Stimulated activated CD4-positive, alpha-beta T cell treated with anti-CD3 and anti-CD28 coated beads, Interleukin-1b, Interleukin-23, amount 100 ng/mL, for 1 hour (primary cell): ENCODE measurements around the gene BCAR3.

ENCODE experiments used
- DNase-seq, 2 donors: peaks; one replicate each; pipeline ENCODE4 v3.0.0-alpha.2; 2020; ENCODE audit warnings: low read depth in 2 of 2

The BCAR3 gene

GRCh38 chr1:93638981-93639380, 42.7 kb downstream of the BCAR3 start:
- no peak for DNase-seq

GRCh38 chr1:93638307-93638847, 43.3 kb downstream of the BCAR3 start:
- DNase-seq = no peak

- no peak for DNase-seq
Observed at GRCh38 chr1:93636712-93637111, 44.9 kb downstream of the BCAR3 start.

DNA sequence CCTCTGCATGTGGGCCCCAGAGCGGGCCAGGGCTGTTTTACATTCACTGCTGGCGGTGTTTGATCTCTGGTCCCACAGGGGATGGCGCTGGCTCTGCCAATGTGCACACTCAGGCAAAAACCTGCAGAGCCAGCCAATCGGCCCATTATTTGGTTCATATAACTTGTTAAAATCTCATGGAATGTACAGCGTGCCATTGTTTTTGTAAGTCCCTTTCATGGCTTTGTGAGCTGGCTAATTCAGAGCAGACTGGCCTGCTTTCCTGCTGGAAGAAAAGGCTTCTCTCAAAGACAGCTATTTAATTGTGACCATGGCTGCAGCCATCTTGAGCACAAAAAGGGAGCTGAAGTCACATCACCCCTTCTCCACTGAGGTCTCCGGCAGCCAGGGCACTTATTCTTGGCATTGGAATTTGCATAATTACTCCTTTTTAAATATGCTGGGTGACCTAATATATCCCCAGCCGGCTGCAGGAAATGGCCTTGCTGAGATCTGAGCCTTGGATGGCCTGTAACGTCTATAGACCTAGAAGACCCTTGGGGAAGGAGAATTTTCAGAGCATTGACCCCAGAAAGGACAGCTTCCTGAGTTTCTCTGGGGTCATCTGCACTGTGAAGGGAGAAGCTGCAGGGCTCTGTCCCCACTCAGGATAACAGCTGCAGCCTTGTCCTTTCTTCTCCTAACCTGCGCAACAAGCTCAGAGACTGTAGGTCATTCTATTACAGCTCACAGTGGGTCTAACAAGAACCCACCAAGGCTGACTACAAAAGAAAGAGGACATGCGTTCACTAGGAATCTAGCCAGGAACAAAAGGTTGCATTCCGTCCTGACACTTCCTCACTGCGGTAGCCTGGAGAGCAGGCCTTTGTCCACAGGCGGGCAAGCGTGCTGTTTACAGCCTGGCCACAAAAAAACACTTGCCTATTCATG, 45.8 kb downstream of the BCAR3 start:
- no peak for DNase-seq

DNA sequence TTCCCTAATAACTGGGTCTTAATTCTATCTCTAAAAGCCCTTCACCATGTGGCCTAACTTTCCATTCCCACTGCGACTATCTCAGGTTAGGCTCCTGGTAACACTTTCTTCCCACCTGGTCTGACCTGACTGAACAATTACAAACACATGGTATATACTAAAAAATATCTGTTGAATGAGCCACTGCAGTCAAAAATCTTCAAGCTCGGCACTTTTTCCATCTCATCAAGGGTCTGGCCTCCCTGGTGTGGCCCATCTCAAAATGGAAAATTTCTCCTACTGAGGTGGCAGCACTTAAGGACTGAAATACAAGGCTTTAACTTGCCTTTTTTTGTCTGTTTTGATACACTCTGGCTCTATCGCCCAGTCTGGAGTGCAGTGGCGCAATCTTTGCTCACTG, 48.3 kb downstream of the BCAR3 start:
- DNase-seq = no peak

DNA sequence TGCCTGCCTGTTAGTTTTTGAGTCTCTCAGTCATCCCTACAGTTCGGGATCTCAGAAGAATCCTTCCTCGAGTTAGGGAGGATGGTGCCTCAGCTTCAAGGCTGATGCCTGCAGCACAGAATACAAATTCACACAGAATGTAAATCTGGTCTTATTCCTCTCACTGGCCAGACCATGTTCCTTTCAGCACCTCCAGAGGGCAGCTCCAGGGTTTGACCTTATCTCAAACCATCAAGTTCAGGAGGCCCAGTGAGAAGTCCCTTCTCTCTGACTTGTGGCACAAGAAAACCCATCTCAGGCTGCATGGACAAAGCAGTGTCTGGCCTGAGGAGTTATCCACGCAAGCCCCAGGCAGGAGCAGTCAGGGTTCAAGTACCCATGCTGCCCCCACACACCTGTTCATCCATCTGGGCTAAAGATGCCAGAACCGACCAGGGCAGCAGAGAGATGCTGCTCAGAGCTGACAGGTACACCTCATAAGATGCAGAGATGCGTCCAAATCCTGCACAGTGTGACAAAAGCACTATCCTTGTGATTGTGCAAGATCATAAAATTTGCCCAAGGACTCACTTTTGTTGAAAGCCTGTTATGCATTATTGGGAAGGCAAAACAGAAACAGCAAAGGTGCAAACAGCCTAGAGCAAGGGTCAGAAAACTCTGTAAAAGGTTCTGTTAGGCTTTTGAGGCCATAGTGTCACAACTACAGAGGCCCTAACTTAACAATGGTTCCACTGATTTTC, 49.8 kb downstream of the BCAR3 start:
- DNase-seq = no peak

DNA sequence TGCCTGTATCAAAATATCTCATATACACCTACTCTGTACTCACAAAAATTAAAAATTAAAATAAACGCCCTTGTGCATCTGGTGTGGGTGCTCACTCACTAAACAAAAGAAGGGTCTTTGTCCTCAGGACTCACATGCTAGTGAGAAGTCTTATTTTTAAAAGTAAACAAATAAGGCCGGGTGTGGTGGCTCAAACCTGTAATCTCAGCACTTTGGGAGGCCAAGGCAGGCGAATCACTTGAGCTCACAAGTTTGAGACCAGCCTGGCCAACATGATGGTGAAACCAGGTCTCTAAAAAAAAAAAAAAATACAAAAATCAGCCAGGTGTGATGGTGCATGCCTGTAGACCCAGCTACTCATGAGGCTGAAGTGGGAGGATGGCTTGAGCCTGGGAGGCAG, 51.5 kb downstream of the BCAR3 start:
- DNase-seq = no peak

- DNase-seq = no peak
Observed at GRCh38 chr1:93629101-93630059, 52.3 kb downstream of the BCAR3 start.

DNA sequence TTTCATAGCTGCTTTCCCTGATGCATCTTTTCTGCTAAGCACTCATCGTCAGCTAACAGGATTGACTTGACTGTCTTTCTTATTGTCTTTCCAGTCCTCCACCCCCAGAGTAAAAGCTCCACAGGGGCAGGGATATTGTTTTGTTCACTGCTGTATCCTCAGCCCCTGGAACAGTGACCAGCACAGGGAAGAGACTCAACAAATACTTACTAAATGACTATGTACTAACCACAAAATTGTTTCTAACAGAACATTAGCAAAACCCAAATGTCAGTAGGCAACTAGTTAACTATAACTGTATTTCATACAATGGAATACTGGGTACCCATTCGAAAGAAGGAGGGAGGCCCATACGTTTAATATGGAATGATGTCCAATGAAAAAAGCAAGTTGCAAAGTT, 53.0 kb downstream of the BCAR3 start:
- DNase-seq = no peak

DNA sequence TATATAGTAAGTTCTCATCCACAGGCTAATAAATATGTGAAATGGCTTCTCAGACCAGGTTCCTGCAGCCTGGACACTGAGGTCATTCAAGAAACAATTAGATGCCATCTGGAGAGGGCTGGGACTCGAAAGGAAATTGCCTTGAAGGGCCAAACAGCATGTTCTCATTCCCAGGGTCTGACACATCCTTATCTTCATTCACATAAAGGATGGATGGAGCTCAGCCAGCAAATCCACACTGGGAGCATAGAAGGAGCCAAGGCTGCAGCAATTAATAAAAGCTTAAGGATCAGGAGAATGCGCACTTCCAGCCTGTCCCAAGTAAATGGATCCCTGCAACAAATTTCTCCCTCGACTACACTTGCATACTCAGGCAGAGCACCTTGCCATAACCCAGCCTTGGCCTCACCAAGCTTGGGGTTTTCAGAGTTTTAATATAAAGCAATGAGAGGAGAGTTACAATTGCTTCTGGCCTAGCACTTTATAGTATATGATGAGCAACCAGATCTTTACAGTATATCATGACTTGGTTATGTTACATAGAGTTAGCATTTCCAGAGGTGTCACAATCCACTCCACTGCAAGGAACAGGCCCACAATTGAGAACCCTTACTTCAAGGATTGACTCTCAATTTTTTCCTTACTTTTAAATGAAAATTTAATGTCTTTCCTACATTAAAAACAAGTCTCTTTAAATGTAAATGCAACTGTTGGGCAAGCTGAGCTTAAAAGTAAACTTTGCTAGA, 55.9 kb downstream of the BCAR3 start:
- no peak for DNase-seq

DNA sequence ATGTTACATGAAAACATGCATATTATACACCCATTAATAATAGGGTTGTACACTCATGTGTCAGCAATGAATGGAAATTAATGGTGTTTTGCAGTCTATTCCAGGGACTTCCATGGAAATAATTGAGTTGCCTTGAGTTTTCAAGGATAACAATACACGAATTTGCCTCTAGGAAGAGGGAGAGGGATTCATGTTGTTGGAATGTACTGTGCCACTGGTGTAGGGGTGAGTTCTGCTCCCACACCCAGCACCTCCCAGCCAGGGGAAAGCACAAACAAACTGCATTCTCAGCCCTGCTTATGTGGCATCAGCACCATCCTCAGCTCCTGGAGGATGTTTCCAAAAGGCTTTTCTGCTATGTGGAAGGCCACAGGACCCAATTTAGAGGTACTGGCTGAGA, 57.8 kb downstream of the BCAR3 start:
- DNase-seq = no peak

DNA sequence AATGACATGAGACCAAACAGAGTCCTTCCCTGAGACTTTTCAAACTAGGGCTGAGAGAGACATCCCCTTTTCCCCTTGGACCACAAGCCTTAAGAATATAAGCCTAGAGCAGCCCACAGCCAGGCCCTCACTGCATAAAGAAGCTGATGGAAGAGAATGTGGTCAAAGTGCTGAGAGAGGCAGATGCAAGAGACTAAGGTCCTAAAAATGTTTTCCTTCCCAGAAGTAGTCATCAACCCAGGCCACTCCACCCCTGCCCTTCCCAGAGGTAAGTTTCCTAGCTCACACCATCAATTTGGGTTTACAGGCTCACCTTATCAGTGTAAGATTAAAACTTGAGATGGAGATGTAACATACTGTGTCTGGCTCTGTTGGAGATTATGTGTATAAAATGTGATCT, 58.2 kb downstream of the BCAR3 start:
- DNase-seq = no peak

GRCh38 chr1:93621246-93621645, 60.4 kb downstream of the BCAR3 start:
- no peak for DNase-seq

DNA sequence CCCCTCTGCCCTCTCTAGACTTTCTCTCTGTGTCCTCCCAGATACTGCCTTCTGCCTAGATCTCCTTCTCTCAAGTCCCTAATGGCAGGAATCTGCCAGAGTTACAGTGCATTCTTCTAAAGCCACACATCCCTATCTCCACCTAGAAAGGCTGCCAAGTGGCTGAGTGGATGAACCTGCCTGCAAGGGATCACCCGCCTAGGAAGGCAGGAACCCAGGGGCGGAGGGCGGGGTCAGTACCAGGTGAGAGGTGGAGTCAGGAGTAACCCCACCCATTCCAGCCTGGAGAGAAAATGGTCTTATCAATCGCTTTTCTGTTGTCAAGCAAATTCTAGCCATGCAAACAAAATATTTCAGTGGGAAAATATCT, 60.8 kb downstream of the BCAR3 start:
- DNase-seq = no peak

GRCh38 chr1:93620172-93620840, 61.3 kb downstream of the BCAR3 start:
- DNase-seq = no peak

- no peak for DNase-seq
Observed at GRCh38 chr1:93619507-93620171, 62.0 kb downstream of the BCAR3 start.

DNA sequence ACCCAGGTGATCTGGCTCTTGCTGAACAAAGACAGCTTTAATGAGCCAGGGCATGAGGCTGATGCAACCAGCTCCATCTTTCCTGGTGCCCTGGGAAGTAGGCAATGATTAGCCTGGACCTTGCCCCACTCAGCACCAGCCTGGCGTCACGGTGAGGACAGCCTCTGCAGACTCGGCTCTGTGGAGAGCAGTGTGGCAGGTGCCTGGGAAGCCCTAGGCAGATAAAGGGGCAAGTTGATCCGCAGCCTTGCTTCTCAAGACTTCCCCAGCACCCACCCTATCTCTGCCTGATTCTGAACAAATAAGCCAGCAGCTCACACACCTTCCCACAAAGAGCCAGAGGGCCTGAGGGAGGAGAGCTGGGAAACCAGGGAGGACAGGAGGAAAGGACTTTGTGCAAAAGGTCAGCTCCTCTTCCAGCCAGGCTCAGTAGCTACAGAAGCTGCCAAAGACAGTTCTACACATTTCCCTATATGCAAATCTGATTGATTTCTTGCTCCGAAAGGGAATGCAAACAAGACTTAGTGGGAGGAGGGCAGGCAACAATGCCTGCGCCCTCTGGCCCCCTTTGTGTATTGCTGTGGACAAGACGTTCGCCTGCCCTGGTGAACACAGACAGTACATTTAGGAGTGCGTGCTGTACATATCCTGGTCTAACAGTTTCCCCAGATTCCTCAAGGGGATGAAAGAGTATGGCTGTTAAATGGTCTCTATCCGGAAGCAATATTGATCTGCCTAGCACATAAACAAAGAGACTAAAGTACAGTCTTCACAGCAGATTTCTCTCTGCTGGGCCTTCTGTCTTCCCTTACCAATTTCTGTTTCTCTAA, 63.8 kb downstream of the BCAR3 start:
- DNase-seq = no peak

DNA sequence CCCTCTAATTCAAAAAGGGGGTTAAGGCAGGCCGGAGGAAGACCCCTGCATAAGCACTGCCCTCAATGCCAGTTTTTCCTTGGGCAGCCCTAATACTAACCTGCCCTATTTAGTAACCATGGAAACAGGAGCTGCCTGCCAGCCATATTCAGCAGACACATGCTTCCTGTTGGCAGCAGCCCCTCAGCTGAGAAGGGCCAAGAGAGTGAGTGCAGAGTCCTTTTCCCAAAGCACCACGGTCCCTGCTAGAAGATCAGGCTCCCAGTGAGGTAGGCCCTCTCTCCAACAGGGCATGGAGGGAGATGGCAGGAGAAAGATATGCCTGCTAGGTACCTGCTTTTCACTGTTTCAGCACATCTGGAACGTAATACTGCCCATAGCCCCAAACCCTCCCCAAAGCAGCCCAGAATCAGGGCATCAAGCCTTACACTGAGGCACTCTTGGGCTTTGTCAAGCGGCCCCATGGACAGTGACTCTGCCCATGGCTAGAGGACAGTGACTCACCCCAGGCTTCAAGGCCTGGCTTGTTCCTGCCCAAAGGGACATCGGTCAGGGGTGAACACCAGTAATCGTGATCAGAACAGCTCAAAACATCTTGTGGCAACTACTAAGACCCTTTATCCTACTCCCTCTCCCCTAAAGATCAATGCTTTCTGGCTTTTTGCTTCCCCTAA, 64.5 kb downstream of the BCAR3 start:
- no peak for DNase-seq
